HG03175 (cell line): ENCODE measurements around the gene TIRAP.

Source experiments
- ATAC-seq: cut with Tn5 transposase; IDR thresholded peaks from one replicate; pipeline ENCODE4 v1.9.1; 2021; ENCODE audit warnings: mild to moderate bottlenecking, moderate library complexity; ENCODE audit not compliant: unreplicated experiment

TIRAP gene

DNA sequence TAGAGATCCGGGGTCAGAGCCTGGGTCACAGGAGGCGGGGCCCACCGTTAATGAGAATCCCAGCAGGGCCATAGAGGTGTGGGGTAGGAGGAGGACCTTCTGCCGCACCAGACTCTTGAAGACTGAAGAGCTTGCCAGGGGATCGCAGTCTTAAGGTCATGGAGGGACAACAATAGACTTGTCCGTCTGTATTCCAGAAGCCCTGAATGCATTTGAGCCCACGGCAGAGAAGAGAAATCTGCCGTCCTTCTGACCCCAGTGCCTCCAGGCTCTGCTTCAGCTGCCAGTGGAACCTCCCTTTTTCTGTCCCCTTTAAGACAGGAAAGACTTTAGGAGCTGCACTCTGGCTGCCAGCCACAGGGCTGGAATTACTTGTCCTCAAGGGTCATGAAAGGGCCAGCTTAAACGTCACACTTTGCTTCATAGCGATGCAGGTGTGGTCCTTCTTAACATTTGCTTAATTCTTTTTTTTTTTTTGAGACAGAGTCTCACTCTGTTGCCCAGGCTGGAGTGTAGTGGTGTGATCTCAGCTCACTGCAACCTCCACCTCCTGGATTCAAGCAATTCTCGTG is 57.1 kb downstream of the TIRAP start:
- ATAC-seq: no peak

DNA sequence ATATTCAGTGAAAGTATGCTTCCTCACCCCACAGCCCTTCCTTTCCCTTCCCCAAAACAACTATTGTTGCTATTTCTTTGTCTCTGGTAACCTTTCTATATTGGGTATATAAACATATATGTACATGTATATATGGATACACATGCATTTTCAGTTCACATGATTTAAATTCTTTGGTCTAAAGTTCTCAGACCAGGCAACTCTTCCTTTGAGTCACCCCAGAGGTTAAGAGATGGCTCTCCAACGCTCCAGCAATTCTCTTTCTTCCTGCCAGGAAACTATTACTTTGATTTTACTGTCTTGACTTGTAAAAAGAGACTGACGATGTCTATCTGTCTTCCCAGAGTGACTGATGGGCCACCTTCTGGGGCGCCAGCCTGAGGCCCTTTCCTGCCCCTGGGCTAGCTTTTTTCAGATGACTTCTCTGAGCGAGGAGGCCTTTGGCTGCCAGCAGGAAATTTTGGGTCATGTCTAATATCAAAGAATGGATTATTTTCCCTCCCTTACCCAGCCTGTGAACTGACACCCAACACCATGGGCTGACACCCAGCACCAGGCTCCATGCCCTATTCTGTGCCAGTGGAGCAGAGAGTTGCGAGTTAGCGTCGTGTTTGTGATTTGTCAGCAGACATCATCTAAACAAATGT is 58.2 kb downstream of the TIRAP start:
- no peak for ATAC-seq

- no peak for ATAC-seq
These were observed 58.9 kb downstream of the TIRAP start for GRCh38 chr11:126341760-126342161.

DNA sequence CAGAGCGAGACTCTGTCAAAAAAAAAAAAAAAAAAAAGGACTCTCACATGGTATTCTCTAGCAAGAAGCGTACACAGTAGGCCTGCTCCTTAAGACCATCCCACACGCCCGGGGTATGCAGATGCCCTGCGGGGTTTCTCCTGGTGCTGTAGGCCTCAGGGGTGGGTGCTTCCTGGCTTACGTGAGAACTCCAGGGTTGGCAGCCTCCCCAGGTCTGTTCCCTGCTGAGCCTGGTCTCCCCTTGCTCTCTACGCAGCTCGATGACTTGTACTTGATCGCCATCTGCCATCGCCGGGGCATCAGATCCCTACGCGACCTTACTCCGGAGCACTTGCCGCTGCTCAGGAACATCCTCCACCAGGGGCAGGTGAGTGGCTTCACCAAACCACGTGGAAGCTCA is 60.2 kb downstream of the TIRAP start:
- ATAC-seq: no peak
